GM19240 (cell line): ENCODE results near the gene ZNF280D.
"Not testable (repeated sequence)": the region's sequence is repeated elsewhere in the genome, so short reads cannot be mapped to it uniquely, and the experiment has no call there.

Experiments used
- DNase-seq: peaks from one replicate; pipeline ENCODE4 v3.0.0; 2011; ENCODE audit warnings: low spot score; ENCODE audit not compliant: insufficient read length

Gene ZNF280D, protein sequence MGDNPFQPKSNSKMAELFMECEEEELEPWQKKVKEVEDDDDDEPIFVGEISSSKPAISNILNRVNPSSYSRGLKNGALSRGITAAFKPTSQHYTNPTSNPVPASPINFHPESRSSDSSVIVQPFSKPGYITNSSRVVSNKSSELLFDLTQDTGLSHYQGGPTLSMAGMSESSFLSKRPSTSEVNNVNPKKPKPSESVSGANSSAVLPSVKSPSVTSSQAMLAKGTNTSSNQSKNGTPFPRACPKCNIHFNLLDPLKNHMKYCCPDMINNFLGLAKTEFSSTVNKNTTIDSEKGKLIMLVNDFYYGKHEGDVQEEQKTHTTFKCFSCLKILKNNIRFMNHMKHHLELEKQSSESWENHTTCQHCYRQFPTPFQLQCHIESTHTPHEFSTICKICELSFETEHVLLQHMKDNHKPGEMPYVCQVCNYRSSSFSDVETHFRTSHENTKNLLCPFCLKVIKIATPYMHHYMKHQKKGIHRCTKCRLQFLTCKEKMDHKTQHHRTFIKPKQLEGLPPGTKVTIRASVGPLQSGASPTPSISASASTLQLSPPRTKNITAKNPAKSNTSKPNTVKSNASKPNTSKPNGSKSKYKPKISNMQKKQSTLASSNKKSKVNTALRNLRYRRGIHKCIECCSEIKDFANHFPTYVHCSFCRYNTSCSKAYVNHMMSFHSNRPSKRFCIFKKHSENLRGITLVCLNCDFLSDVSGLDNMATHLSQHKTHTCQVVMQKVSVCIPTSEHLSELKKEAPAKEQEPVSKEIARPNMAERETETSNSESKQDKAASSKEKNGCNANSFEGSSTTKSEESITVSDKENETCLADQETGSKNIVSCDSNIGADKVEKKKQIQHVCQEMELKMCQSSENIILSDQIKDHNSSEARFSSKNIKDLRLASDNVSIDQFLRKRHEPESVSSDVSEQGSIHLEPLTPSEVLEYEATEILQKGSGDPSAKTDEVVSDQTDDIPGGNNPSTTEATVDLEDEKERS

GRCh38 chr15:56733136-56734012 lies at the start of gene ZNF280D:
TSS of gene ZNF280D (minus strand) at chr15:56733509. CDS start at chr15:56707109, 26,400 bp downstream.
- peak; percentile 27 for DNase-seq

DNA sequence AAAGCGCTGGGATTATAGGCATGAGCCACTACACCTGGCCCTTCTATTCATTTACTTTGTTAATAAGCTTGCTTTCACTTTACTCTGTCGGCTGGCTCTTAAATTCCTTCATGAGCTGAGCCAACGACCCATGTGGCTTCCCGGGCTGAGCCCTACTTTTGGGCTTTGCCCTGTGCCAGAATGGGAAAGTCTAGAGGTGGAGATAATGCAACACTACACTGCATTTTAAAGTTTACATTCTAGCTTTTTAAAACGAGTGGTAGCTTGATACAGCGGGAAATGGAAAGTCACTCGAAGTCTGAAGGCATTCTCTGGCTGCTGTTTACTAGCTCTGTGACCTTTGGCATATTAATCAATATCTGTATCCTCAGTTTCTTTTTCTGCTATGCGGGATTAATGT lies 49.0 kb upstream of the ZNF280D start:
- DNase-seq = no peak

DNA sequence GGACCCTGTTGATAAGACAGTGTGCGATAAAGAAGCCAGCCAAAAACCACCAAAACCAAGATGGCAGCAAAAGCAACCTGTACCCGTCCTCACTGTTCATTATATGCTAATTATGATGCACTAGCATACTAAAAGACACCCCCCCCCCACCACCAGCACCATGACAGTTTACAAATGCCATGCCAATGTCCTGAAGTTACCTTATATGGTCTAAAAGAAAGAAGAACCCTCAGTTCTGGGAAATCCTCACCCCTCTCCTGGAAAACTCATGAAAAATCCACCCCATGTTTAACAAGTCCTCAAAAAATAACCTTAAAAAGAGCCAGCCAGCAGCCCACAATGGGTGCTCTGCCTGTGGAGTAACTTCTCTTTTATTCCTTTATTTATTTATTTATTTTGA lies 48.4 kb upstream of the ZNF280D start:
- no peak for DNase-seq

DNA sequence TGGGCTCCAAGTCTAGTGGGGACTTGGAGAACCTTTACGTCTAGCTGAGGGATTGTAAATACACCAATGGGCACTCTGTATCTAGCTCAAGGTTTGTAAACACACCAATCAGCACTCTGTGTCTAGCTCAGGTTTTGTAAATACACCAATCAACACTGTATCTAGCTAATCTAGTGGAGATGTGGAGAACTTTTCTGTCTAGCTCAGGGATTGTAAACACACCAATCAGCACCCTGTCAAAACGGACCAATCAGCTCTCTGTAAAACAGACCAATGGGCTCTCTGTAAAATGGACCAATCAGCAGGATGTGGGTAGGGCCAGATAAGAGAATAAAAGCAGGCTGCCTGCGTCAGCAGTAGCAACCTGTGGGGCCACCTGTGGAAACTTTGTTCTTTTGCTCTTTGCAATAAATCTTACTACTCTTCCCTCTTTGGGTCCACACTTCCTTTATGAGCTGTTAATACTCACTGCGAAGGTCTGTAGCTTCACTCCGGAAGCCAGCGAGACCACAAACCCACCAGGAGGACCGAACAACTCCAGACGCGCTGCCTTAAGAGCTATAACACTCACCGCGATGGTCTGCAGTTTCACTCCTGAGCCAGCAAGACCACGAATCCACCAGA lies 46.9 kb upstream of the ZNF280D start:
- DNase-seq = not testable (repeated sequence)

DNA sequence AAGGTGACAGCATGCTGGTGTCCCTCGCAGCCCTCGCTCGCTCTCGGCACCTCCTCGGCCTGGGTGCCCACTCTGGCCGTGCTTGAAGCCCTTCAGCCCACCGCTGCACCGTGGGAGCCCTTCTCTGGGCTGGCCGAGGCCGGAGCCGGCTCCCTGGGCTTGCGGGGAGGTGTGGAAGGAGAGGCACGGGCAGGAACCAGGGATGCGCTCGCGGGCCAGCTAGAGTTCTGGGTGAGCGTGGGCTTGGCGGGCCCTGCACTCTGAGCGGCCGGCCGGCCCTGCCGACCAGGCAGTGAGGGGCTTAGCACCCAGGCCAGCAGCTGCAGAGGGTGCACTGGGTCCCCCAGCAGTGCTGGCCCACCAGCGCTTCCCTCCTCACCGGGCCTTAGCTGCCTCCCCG lies 46.1 kb upstream of the ZNF280D start:
- not testable (repeated sequence) for DNase-seq

DNA sequence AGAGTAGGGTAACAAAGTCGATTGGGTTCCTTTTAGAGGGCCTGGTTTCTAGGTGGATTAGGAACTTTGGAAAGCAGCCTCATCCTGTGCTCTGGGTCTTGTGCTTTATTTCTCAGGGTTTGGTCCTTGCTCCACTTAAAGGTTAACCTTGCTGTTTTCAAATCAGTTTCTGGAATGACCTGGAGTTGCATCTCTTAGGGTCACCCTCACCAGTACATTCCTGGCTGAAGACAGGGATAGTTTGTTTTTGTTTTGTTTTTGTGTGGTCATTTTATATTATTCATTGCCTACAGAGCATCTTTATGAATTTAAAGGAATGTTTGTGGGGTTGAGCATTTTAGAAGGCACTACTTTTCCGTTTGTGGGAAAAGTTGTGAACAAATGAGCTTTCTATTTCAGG lies 45.5 kb upstream of the ZNF280D start:
- no peak for DNase-seq

DNA sequence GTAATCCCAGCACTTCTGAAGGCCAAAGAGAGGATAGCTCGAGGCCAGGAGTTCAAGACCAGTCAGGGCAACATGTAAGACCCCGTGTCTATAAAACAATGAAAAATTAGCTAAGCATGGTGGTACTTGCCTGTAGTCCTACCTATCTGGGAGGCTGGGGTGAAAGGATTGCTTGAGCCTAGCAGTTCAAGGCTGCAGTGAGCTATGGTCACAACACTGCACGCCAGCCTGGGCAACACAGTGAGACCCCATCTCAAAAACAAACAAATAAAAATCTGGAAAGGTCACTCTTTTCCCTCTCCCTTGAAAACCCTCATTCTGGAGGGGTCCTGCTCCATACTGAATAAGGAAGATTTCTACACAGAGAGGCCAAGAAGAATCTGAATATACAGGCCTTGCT lies 43.5 kb upstream of the ZNF280D start:
- DNase-seq = no peak

- DNase-seq = no peak
Observed at GRCh38 chr15:56775641-56776040, 42.3 kb upstream of the ZNF280D start.

GRCh38 chr15:56774356-56774755 lies 41.0 kb upstream of the ZNF280D start:
- no peak for DNase-seq

- no peak for DNase-seq
Observed at GRCh38 chr15:56772868-56773639, 39.7 kb upstream of the ZNF280D start.

- no peak for DNase-seq
Observed at GRCh38 chr15:56770173-56770572, 36.9 kb upstream of the ZNF280D start.

- DNase-seq = no peak
Observed at GRCh38 chr15:56767315-56767714, 34.0 kb upstream of the ZNF280D start.

DNA sequence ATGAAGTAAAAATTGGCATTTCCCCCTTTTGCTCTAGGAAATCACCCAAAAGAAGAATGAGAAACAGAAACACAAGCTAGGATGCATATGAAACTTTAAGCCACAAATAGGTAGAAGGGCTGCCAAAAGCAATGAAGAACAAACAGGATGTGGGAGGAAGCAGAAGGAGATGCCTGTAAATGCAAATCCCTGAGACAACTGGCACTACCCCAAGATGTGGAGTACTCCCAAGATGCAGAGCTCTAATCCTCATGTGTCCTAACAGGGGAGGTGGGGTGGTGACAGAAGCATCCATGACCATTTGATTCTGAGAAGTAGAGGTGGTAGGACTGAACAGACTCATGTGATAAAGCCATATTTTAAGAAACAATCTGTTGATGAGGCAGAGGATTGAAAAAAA lies 31.9 kb upstream of the ZNF280D start:
- no peak for DNase-seq

DNA sequence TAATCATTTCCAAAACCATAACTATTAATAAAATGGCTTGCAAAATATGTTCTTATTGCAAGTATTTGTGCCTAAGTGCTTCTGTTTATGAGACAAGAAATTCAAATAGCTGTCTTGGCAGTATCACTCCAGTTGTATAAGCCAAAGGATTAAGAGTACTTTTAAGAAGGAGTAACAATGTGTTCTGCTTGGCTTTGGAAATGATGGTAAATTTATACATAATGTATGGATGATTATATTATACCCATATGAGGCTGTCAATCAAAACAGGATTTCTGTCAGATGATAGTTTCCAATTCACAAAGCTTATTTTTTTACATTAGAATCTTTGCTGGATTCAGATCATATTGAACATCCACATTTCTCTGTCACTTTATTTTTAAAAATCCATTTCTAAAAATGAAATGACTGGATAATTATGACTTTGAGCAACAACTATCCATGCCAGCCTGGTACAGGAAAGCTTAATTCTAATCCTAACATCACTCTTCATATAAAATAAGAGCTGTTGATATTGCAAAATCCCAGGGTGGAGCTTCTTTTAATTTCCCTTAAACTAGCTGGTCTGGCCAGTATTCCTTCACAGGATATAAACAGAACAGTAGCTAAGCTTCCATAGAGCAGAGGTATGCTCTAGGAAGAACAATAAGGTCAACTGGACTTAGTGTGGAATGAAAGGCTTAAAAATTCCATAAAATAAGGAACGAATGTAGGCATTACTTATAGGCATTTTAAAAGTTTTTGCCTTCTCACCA lies 30.0 kb upstream of the ZNF280D start:
- DNase-seq = no peak

DNA sequence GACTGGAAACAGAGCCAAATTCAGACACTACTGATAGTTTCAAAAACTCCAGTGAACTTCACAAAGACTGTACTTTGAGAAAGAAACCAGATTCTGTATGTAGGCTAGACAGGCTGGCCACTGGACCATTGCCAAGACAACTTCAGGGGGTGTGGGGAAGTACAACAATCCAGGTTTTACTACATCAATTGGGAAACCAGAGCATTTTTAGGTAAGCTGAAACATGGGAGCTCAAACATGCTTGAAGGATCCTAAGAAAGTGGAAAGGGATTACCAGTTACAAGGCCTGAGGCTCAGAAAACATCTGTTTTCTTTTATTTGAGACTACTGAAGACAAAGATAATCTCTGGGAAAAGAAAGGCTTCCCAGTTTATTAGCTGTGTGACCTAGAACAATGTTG lies 26.9 kb upstream of the ZNF280D start:
- no peak for DNase-seq

- DNase-seq = no peak
Observed at GRCh38 chr15:56759450-56759845, 26.1 kb upstream of the ZNF280D start.

DNA sequence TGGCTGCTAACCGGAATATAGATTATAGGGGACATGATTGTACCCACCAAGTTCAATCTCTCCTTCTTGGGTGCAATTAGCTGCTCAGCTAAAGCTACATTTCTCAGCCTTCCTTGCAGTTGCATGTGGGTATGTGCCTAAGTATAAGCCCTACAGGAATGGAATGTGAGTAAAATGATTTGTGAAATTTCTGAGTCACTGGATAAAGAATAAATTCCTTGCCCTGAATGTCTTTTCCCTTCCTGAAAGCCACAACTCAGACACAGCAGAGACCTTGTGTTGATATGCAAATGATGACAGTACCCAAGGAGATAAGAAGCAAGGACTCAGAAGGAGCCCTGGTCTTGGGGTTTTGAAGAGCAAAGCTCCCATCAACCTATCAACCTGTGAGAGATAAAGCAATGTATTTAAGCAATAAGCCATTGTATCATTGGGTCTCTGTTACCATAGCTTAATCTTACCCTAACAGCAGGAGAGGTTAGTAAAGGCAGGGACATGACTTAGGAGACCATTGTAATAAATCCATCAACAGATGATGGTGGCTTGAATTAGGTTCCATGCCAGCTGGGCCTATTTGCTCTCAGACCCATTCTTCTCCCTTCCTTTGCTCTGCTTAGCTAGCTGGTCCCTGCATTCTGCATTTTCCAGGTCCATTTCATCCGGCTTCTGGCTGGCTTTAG lies 25.6 kb upstream of the ZNF280D start:
- DNase-seq = no peak

GRCh38 chr15:56757875-56758274 lies 24.6 kb upstream of the ZNF280D start:
- no peak for DNase-seq
